ENCODE measurements around the gene PAK4. TPM values are rescaled to one million over a fixed set of nuclear protein-coding genes. Genes with fewer than 3 reads are reported as not detected.
A peak's percentile ranks its signal among the peaks of the same experiment; 100 is the strongest.

The PAK4 gene
- total and polyA plus RNA-seq, 7 donors, result 7.2 to 22.0 (median 12.5) TPM

GRCh38 chr19:39196860-39197562 is 71.4 kb downstream of the PAK4 start, which contains the start of gene NCCRP1:
TSS of gene NCCRP1 (plus strand) at chr19:39196964. CDS start at chr19:39196983, 19 bp downstream.
- Histone ChIP-seq H3K4me1 (no peaks in the 10 kb centered on the region), H3K27me3 (ENCODE audit: insufficient read depth in 3 of 3, low read length in 2 of 3) (peaks cover 0 to 67% (median 28%) of the 10 kb centered on the region in 3 donors), H3K9me3 (no peaks in the 10 kb centered on the region), H3K4me3 (no peak within 1 kb of the TSS), H3K27ac (no peak within 1 kb of the TSS), H3K36me3 (ENCODE audit: insufficient read depth in 1 of 2, low read depth in 1 of 2) (no peaks in the 10 kb centered on the region)
- ATAC-seq, result no peak
- no peak for DNase-seq
- 2 to 3% (median 2%) methylated on average over 26 to 51 of the region's 51 CpGs for WGBS, 3 donors
- intact Hi-C loops (cut with DNase I), result no loop called here
- TF ChIP-seq CTCF (IDR thresholded peaks at IDR 0.05), result no peak

- intact Hi-C loops (cut with DNase I), result no loop called here
- Histone ChIP-seq H3K4me3 (no peak overlapping the region), H3K36me3 (ENCODE audit: insufficient read depth in 1 of 2, low read depth in 1 of 2) (no peaks in the 10 kb centered on the region), H3K9me3 (no peaks in the 10 kb centered on the region), H3K4me1 (no peaks in the 10 kb centered on the region), H3K27ac (no peak overlapping the region), H3K27me3 (ENCODE audit: insufficient read depth in 3 of 3, low read length in 2 of 3) (peaks cover 0 to 75% (median 32%) of the 10 kb centered on the region in 3 donors)
- DNase-seq (no peak), ATAC-seq (no peak)
- TF ChIP-seq CTCF (IDR thresholded peaks at IDR 0.05), result no peak
- 48 to 55% (median 51%) methylated on average over 5 of the region's 5 CpGs for WGBS, 3 donors
Measured at GRCh38 chr19:39197808-39198207, 72.2 kb downstream of the PAK4 start.

- peak in 2 of 4 donors; percentile 33 to 36 for ATAC-seq
- WGBS, 3 donors, result 7 to 9% (median 9%) methylated on average over 11 of the region's 11 CpGs
- H3K36me3 ChIP-seq (ENCODE audit: insufficient read depth in 1 of 2, low read depth in 1 of 2), result no peaks in the 10 kb centered on the region
- H3K4me1 ChIP-seq, result no peaks in the 10 kb centered on the region
- no peak for DNase-seq
- H3K9me3 ChIP-seq, result no peaks in the 10 kb centered on the region
- H3K4me3 ChIP-seq, result no peak overlapping the region
- H3K27ac ChIP-seq, result no peak overlapping the region
- intact Hi-C loops (cut with DNase I), result no loop called here
- TF ChIP-seq CTCF (IDR thresholded peaks at IDR 0.05), result no peak
- peaks cover 0 to 87% (median 42%) of the 10 kb centered on the region in 3 donors for H3K27me3 ChIP-seq (ENCODE audit: insufficient read depth in 3 of 3, low read length in 2 of 3)
Measured at GRCh38 chr19:39199025-39199424, 73.4 kb downstream of the PAK4 start.

GRCh38 chr19:39200066-39200802 is 74.6 kb downstream of the PAK4 start:
- no peak overlapping the region for H3K27ac ChIP-seq
- H3K4me1 ChIP-seq, result no peaks in the 10 kb centered on the region
- no peak for ATAC-seq
- no peaks in the 10 kb centered on the region for H3K36me3 ChIP-seq (ENCODE audit: insufficient read depth in 1 of 2, low read depth in 1 of 2)
- no peak for DNase-seq
- WGBS, 3 donors, result 73 to 76% (median 75%) methylated on average over 25 to 32 of the region's 32 CpGs
- peaks cover 0 to 94% (median 43%) of the 10 kb centered on the region in 3 donors for H3K27me3 ChIP-seq (ENCODE audit: insufficient read depth in 3 of 3, low read length in 2 of 3)
- no peak overlapping the region for H3K4me3 ChIP-seq
- intact Hi-C loops (cut with DNase I), result no loop called here
- no peak for TF ChIP-seq CTCF (IDR thresholded peaks at IDR 0.05)
- no peaks in the 10 kb centered on the region for H3K9me3 ChIP-seq
